ENCODE measurements around the gene PSMD4.

GRCh38 chr1:151254217-151255213, at the start of gene PSMD4:
- no peak for TF ChIP-seq CTCF (conservative IDR thresholded peaks at IDR 0.05; ENCODE audit: low read depth, low read length)
- no peak for TF ChIP-seq EZH2 (IDR thresholded peaks at IDR 0.05; ENCODE audit: borderline replicate concordance, low read depth, low read length, poor library complexity, severe bottlenecking)
